ENCODE results near the gene DOCK8.

DNA sequence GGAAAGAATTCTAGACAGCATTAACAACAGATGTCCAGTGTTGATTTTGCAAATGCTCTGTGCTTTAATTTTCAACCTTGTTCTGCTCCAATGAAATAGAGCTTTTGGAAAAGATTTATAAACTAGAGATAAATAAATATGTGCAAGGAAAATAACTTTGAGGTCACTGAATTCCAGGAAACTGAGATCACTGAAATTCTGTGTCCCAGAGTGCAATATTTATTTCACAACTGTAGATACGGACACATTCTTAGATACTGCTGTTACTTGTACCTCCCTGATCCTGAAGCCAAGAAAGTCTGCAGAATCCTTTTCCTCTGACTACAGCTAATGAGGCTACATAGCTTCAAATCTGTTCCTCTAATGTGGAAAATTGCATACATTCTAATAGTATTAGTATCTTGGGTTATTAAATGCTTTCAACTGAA lies 222.9 kb downstream of the DOCK8 start:
- TF ChIP-seq, protein P1, sequence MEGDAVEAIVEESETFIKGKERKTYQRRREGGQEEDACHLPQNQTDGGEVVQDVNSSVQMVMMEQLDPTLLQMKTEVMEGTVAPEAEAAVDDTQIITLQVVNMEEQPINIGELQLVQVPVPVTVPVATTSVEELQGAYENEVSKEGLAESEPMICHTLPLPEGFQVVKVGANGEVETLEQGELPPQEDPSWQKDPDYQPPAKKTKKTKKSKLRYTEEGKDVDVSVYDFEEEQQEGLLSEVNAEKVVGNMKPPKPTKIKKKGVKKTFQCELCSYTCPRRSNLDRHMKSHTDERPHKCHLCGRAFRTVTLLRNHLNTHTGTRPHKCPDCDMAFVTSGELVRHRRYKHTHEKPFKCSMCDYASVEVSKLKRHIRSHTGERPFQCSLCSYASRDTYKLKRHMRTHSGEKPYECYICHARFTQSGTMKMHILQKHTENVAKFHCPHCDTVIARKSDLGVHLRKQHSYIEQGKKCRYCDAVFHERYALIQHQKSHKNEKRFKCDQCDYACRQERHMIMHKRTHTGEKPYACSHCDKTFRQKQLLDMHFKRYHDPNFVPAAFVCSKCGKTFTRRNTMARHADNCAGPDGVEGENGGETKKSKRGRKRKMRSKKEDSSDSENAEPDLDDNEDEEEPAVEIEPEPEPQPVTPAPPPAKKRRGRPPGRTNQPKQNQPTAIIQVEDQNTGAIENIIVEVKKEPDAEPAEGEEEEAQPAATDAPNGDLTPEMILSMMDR (IDR thresholded peaks at IDR 0.05), result no peak
- TF ChIP-seq POLR2A (IDR thresholded peaks at IDR 0.05), result no peak
